Central memory CD4-positive, alpha-beta T cell (primary cell): ENCODE results near the gene GTF2F1.
"Not testable (repeated sequence)": the region's sequence is repeated elsewhere in the genome, so short reads cannot be mapped to it uniquely, and the experiment has no call there.

Experiments
- DNase-seq: peaks from one replicate; pipeline ENCODE4 v3.0.0; 2022
- total RNA-seq, 3 experiments: gene quantifications; one replicate each; lab custom pipeline; 2026; lab: John Stamatoyannopoulos, UW

Gene GTF2F1
- 96.7 to 128 (median 98.8) reads per million in 3 experiments for total RNA-seq

- DNase-seq, result peak; percentile 94
These were observed at the start of gene GTF2F1 for GRCh38 chr19:6393074-6393982. Gene GTF2F1 (minus strand): TSS chr19:6393164. CDS start chr19:6392995, 169 bp downstream.

- DNase-seq, result no peak
These were observed 49.2 kb upstream of the GTF2F1 start for GRCh38 chr19:6442087-6442688.

- DNase-seq, result no peak
These were observed 47.9 kb upstream of the GTF2F1 start for GRCh38 chr19:6440905-6441304.

GRCh38 chr19:6439743-6440142, 46.8 kb upstream of the GTF2F1 start:
- DNase-seq, result no peak

- no peak for DNase-seq
These were observed 40.7 kb upstream of the GTF2F1 start, which contains the start of gene SLC25A41 for GRCh38 chr19:6433663-6434062. Gene SLC25A41 (minus strand): TSS chr19:6433763. CDS start chr19:6433693, 70 bp downstream.

- DNase-seq, result no peak
These were observed 40.2 kb upstream of the GTF2F1 start for GRCh38 chr19:6433165-6433564.

GRCh38 chr19:6431891-6432290, 38.9 kb upstream of the GTF2F1 start:
- DNase-seq, result no peak

- DNase-seq, result no peak
These were observed 36.7 kb upstream of the GTF2F1 start for GRCh38 chr19:6429419-6430221.

GRCh38 chr19:6428692-6429418, 35.9 kb upstream of the GTF2F1 start:
- DNase-seq, result not testable (repeated sequence)

- DNase-seq, result no peak
These were observed 34.2 kb upstream of the GTF2F1 start for GRCh38 chr19:6427131-6427530.

GRCh38 chr19:6425732-6426620, 33.0 kb upstream of the GTF2F1 start:
- DNase-seq, result no peak

- DNase-seq, result peak; percentile 100
These were observed 32.2 kb upstream of the GTF2F1 start for GRCh38 chr19:6424939-6425731.

GRCh38 chr19:6424195-6424938, 31.4 kb upstream of the GTF2F1 start, which contains the start of gene KHSRP:
Gene KHSRP (minus strand): TSS chr19:6424811. CDS start chr19:6424701, 110 bp downstream.
- no peak for DNase-seq

GRCh38 chr19:6423499-6424194, 30.7 kb upstream of the GTF2F1 start:
- no peak for DNase-seq

GRCh38 chr19:6421075-6422014, 28.4 kb upstream of the GTF2F1 start:
- no peak for DNase-seq

GRCh38 chr19:6418562-6418932, 25.6 kb upstream of the GTF2F1 start:
- no peak for DNase-seq

GRCh38 chr19:6417713-6418561, 25.0 kb upstream of the GTF2F1 start:
- no peak for DNase-seq
